Measurements from ENCODE around the gene NUP93.

DNA sequence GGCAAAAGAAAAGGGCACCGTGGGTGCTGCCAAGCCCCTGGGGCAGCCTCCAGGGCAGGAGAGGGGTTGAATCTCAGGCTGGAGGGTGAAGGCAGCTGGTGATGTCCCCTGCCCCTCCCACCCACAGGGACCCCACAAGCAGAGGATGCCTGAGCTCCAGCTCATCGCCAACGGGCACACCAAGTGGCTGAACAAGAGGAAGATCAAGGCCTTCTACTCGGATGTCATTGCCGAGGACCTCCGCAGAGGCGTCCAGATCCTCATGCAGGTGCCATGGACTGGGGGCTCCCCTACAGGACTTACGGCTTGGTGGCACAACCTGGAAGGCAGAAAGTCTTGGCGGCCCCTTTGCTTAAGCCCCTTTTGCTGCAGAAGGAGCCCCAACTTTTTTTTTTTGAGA is 156.9 kb downstream of the NUP93 start:
- TF ChIP-seq, protein P1, sequence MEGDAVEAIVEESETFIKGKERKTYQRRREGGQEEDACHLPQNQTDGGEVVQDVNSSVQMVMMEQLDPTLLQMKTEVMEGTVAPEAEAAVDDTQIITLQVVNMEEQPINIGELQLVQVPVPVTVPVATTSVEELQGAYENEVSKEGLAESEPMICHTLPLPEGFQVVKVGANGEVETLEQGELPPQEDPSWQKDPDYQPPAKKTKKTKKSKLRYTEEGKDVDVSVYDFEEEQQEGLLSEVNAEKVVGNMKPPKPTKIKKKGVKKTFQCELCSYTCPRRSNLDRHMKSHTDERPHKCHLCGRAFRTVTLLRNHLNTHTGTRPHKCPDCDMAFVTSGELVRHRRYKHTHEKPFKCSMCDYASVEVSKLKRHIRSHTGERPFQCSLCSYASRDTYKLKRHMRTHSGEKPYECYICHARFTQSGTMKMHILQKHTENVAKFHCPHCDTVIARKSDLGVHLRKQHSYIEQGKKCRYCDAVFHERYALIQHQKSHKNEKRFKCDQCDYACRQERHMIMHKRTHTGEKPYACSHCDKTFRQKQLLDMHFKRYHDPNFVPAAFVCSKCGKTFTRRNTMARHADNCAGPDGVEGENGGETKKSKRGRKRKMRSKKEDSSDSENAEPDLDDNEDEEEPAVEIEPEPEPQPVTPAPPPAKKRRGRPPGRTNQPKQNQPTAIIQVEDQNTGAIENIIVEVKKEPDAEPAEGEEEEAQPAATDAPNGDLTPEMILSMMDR (optimal IDR thresholded peaks at IDR 0.05 in 1 of 3, IDR thresholded peaks at IDR 0.05 in 1 of 3, conservative IDR thresholded peaks at IDR 0.05 in 1 of 3; ENCODE audit: extremely low read depth in 1 of 3, insufficient read depth in 2 of 3, low read length in 3 of 3), result no peak
- no peak for TF ChIP-seq EZH2 (IDR thresholded peaks at IDR 0.05; ENCODE audit: low read length)

Measured in keratinocyte (primary cell).